K562 (cell line): ENCODE measurements around the gene SP2.

Experiments
- POLR2A ChIP-seq: fragments of 450-650 bp; conservative IDR thresholded peaks from 2 replicates; pipeline ENCODE4 v1.6.1; 2016
- TF ChIP-seq, protein P1 (sequence below): fragments of 200-800 bp; sonication (Bioruptor generic); IDR thresholded peaks from 2 replicates; pipeline ENCODE4 v1.6.1; 2017; ENCODE audit warnings: missing genetic modification characterization, missing compliant biosample characterization
- TF ChIP-seq, protein P2 (sequence below): fragments of 450-650 bp; formaldehyde crosslinking; IDR thresholded peaks from 2 replicates; pipeline ENCODE4 v1.4.0; 2020; ENCODE audit warnings: mild to moderate bottlenecking, moderate library complexity

DNA sequence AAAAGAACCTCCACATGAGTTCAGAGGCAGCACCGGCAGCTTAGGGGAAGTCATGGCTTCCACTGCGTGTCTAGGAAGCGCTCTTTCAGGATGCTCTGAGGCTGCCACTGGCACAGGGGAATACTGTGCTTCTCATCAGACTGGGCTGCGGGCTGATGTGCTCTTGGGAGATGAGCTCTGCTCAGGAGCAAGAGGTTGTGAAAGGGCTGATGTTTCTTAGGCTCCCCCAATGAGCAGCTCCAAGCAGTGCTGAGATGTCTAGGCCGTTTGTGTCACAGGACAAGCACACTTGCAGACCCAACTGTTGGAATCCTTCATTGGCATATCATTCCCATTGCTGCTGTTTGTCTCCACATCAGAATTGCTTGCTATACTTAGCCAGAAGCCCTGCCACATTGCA is 3.6 kb downstream of the SP2 start:
- TF ChIP-seq, protein P1, sequence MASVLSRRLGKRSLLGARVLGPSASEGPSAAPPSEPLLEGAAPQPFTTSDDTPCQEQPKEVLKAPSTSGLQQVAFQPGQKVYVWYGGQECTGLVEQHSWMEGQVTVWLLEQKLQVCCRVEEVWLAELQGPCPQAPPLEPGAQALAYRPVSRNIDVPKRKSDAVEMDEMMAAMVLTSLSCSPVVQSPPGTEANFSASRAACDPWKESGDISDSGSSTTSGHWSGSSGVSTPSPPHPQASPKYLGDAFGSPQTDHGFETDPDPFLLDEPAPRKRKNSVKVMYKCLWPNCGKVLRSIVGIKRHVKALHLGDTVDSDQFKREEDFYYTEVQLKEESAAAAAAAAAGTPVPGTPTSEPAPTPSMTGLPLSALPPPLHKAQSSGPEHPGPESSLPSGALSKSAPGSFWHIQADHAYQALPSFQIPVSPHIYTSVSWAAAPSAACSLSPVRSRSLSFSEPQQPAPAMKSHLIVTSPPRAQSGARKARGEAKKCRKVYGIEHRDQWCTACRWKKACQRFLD (CRISPR knock-in tag), result no peak
- TF ChIP-seq POLR2A, result no peak
- TF ChIP-seq, protein P2, sequence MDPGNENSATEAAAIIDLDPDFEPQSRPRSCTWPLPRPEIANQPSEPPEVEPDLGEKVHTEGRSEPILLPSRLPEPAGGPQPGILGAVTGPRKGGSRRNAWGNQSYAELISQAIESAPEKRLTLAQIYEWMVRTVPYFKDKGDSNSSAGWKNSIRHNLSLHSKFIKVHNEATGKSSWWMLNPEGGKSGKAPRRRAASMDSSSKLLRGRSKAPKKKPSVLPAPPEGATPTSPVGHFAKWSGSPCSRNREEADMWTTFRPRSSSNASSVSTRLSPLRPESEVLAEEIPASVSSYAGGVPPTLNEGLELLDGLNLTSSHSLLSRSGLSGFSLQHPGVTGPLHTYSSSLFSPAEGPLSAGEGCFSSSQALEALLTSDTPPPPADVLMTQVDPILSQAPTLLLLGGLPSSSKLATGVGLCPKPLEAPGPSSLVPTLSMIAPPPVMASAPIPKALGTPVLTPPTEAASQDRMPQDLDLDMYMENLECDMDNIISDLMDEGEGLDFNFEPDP (CRISPR knock-in tag), result no peak
